ENCODE measurements around the gene CABP2. TPM values are rescaled to one million over a fixed set of nuclear protein-coding genes. Genes with fewer than 3 reads are reported as not detected.

CABP2 gene
- total and polyA plus RNA-seq, 5 donors from 2014 or later: not detected

GRCh38 chr11:67535561-67535960 lies 12.3 kb upstream of the CABP2 start:
- Histone ChIP-seq H3K4me3 (ENCODE audit: low read depth, low read length) (no peak overlapping the region), H3K36me3 (ENCODE audit: control insufficient read depth, insufficient read depth, low read length) (no peaks in the 10 kb centered on the region), H3K9me3 (ENCODE audit: control insufficient read depth in 2 of 2, low read length in 2 of 2) (peaks cover 14 to 16% of the 10 kb centered on the region in 2 experiments), H3K4me1 (ENCODE audit: control insufficient read depth, insufficient read depth, low read length, poor library complexity, severe bottlenecking) (no peaks in the 10 kb centered on the region), H3K27me3 (ENCODE audit: control insufficient read depth, insufficient read depth, low read length) (peaks cover 4% of the 10 kb centered on the region), H3K27ac (ENCODE audit: insufficient read depth, low read length, poor library complexity, severe bottlenecking) (no peak overlapping the region)
- no peaks in the 10 kb centered on the region for H3K4me1 Mint-ChIP-seq
- H3K9me3 Mint-ChIP-seq: peaks cover 0 to 12% (median 8%) of the 10 kb centered on the region in 7 donors
- DNase-seq: no peak
- H3K27me3 Mint-ChIP-seq: peaks cover 16% of the 10 kb centered on the region
- H3K27ac Mint-ChIP-seq: no peak overlapping the region
- no peaks in the 10 kb centered on the region for H3K36me3 Mint-ChIP-seq
- no peak for ATAC-seq (ENCODE audit: low read depth in 2 of 2)
- H3K4me3 Mint-ChIP-seq: no peak overlapping the region

- no peak overlapping the region for H3K4me3 Mint-ChIP-seq
- H3K36me3 Mint-ChIP-seq: no peaks in the 10 kb centered on the region
- no peaks in the 10 kb centered on the region for H3K4me1 ChIP-seq (ENCODE audit: control insufficient read depth, insufficient read depth, low read length, poor library complexity, severe bottlenecking)
- H3K4me1 Mint-ChIP-seq: no peaks in the 10 kb centered on the region
- peaks cover 16% of the 10 kb centered on the region for H3K27me3 Mint-ChIP-seq
- peaks cover 14 to 16% of the 10 kb centered on the region in 2 experiments for H3K9me3 ChIP-seq (ENCODE audit: control insufficient read depth in 2 of 2, low read length in 2 of 2)
- ATAC-seq (ENCODE audit: low read depth in 2 of 2) (no peak), DNase-seq (no peak)
- peaks cover 0 to 12% (median 9%) of the 10 kb centered on the region in 7 donors for H3K9me3 Mint-ChIP-seq
- H3K27ac Mint-ChIP-seq: no peak overlapping the region
- H3K27me3 ChIP-seq (ENCODE audit: control insufficient read depth, insufficient read depth, low read length): peaks cover 4% of the 10 kb centered on the region
- H3K27ac ChIP-seq (ENCODE audit: insufficient read depth, low read length, poor library complexity, severe bottlenecking): no peak overlapping the region
- no peak overlapping the region for H3K4me3 ChIP-seq (ENCODE audit: low read depth, low read length)
- no peaks in the 10 kb centered on the region for H3K36me3 ChIP-seq (ENCODE audit: control insufficient read depth, insufficient read depth, low read length)
Observed at GRCh38 chr11:67534070-67534679, 10.9 kb upstream of the CABP2 start.

GRCh38 chr11:67532889-67533288 lies 9.6 kb upstream of the CABP2 start:
- no peaks in the 10 kb centered on the region for H3K4me1 ChIP-seq (ENCODE audit: control insufficient read depth, insufficient read depth, low read length, poor library complexity, severe bottlenecking)
- H3K9me3 ChIP-seq (ENCODE audit: control insufficient read depth in 2 of 2, low read length in 2 of 2): peaks cover 14 to 16% of the 10 kb centered on the region in 2 experiments
- ATAC-seq (ENCODE audit: low read depth in 2 of 2) (no peak), DNase-seq (no peak)
- Mint-ChIP-seq H3K27me3 (peaks cover 27% of the 10 kb centered on the region), H3K36me3 (no peaks in the 10 kb centered on the region), H3K9me3 (peaks cover 0 to 12% (median 9%) of the 10 kb centered on the region in 7 donors), H3K4me1 (no peaks in the 10 kb centered on the region), H3K27ac (no peak overlapping the region), H3K4me3 (no peak overlapping the region)
- no peak overlapping the region for H3K27ac ChIP-seq (ENCODE audit: insufficient read depth, low read length, poor library complexity, severe bottlenecking)
- no peak overlapping the region for H3K4me3 ChIP-seq (ENCODE audit: low read depth, low read length)
- H3K36me3 ChIP-seq (ENCODE audit: control insufficient read depth, insufficient read depth, low read length): no peaks in the 10 kb centered on the region
- peaks cover 4% of the 10 kb centered on the region for H3K27me3 ChIP-seq (ENCODE audit: control insufficient read depth, insufficient read depth, low read length)

- Histone ChIP-seq H3K9me3 (ENCODE audit: control insufficient read depth in 2 of 2, low read length in 2 of 2) (peaks cover 14 to 16% of the 10 kb centered on the region in 2 experiments), H3K4me3 (ENCODE audit: low read depth, low read length) (no peak overlapping the region), H3K27me3 (ENCODE audit: control insufficient read depth, insufficient read depth, low read length) (peaks cover 6% of the 10 kb centered on the region), H3K4me1 (ENCODE audit: control insufficient read depth, insufficient read depth, low read length, poor library complexity, severe bottlenecking) (no peaks in the 10 kb centered on the region), H3K27ac (ENCODE audit: insufficient read depth, low read length, poor library complexity, severe bottlenecking) (no peak overlapping the region), H3K36me3 (ENCODE audit: control insufficient read depth, insufficient read depth, low read length) (no peaks in the 10 kb centered on the region)
- peaks cover 0 to 10% (median 9%) of the 10 kb centered on the region in 7 donors for H3K9me3 Mint-ChIP-seq
- peaks cover 30% of the 10 kb centered on the region for H3K27me3 Mint-ChIP-seq
- ATAC-seq (ENCODE audit: low read depth in 2 of 2) (no peak), DNase-seq (no peak)
- no peak overlapping the region for H3K27ac Mint-ChIP-seq
- no peaks in the 10 kb centered on the region for H3K36me3 Mint-ChIP-seq
- H3K4me3 Mint-ChIP-seq: no peak overlapping the region
- no peaks in the 10 kb centered on the region for H3K4me1 Mint-ChIP-seq
Observed at GRCh38 chr11:67530282-67530592, 7.0 kb upstream of the CABP2 start.

- DNase-seq: no peak
- Mint-ChIP-seq H3K9me3 (peaks cover 0 to 4% (median 0%) of the 10 kb centered on the region in 7 donors), H3K36me3 (no peaks in the 10 kb centered on the region), H3K27me3 (peaks cover 26% of the 10 kb centered on the region), H3K4me3 (no peak overlapping the region), H3K27ac (no peak overlapping the region), H3K4me1 (no peaks in the 10 kb centered on the region)
- peaks cover under 1 to 2% of the 10 kb centered on the region in 2 experiments for H3K9me3 ChIP-seq (ENCODE audit: control insufficient read depth in 2 of 2, low read length in 2 of 2)
- peaks cover 2% of the 10 kb centered on the region for H3K27me3 ChIP-seq (ENCODE audit: control insufficient read depth, insufficient read depth, low read length)
- no peaks in the 10 kb centered on the region for H3K4me1 ChIP-seq (ENCODE audit: control insufficient read depth, insufficient read depth, low read length, poor library complexity, severe bottlenecking)
- no peak overlapping the region for H3K27ac ChIP-seq (ENCODE audit: insufficient read depth, low read length, poor library complexity, severe bottlenecking)
- no peaks in the 10 kb centered on the region for H3K36me3 ChIP-seq (ENCODE audit: control insufficient read depth, insufficient read depth, low read length)
- no peak overlapping the region for H3K4me3 ChIP-seq (ENCODE audit: low read depth, low read length)
- no peak for ATAC-seq (ENCODE audit: low read depth in 2 of 2)
Observed at GRCh38 chr11:67528376-67528775, 5.1 kb upstream of the CABP2 start.

GRCh38 chr11:67525275-67525976 lies 2.2 kb upstream of the CABP2 start:
- Mint-ChIP-seq H3K27ac (peak overlapping the region in 1 of 3 donors; percentile 51), H3K4me1 (no peaks in the 10 kb centered on the region), H3K4me3 (peak overlapping the region in 1 of 4 donors; percentile 83), H3K36me3 (no peaks in the 10 kb centered on the region), H3K27me3 (peaks cover 18% of the 10 kb centered on the region), H3K9me3 (peaks cover 0 to 4% (median 0%) of the 10 kb centered on the region in 7 donors)
- no peak for DNase-seq
- no peak overlapping the region for H3K27ac ChIP-seq (ENCODE audit: insufficient read depth, low read length, poor library complexity, severe bottlenecking)
- H3K4me3 ChIP-seq (ENCODE audit: low read depth, low read length): no peak overlapping the region
- H3K9me3 ChIP-seq (ENCODE audit: control insufficient read depth in 2 of 2, low read length in 2 of 2): no peaks in the 10 kb centered on the region
- ATAC-seq (ENCODE audit: low read depth in 2 of 2): no peak
- peaks cover 2% of the 10 kb centered on the region for H3K27me3 ChIP-seq (ENCODE audit: control insufficient read depth, insufficient read depth, low read length)
- H3K4me1 ChIP-seq (ENCODE audit: control insufficient read depth, insufficient read depth, low read length, poor library complexity, severe bottlenecking): no peaks in the 10 kb centered on the region
- no peaks in the 10 kb centered on the region for H3K36me3 ChIP-seq (ENCODE audit: control insufficient read depth, insufficient read depth, low read length)

- no peaks in the 10 kb centered on the region for H3K9me3 ChIP-seq (ENCODE audit: control insufficient read depth in 2 of 2, low read length in 2 of 2)
- H3K4me3 Mint-ChIP-seq: no peak overlapping the region
- H3K27me3 Mint-ChIP-seq: peaks cover 18% of the 10 kb centered on the region
- H3K4me3 ChIP-seq (ENCODE audit: low read depth, low read length): no peak overlapping the region
- DNase-seq: no peak
- H3K36me3 ChIP-seq (ENCODE audit: control insufficient read depth, insufficient read depth, low read length): no peaks in the 10 kb centered on the region
- H3K27ac ChIP-seq (ENCODE audit: insufficient read depth, low read length, poor library complexity, severe bottlenecking): no peak overlapping the region
- ATAC-seq (ENCODE audit: low read depth in 2 of 2): no peak
- H3K36me3 Mint-ChIP-seq: no peaks in the 10 kb centered on the region
- H3K9me3 Mint-ChIP-seq: peaks cover 0 to 4% (median 0%) of the 10 kb centered on the region in 7 donors
- H3K4me1 ChIP-seq (ENCODE audit: control insufficient read depth, insufficient read depth, low read length, poor library complexity, severe bottlenecking): no peaks in the 10 kb centered on the region
- H3K4me1 Mint-ChIP-seq: no peaks in the 10 kb centered on the region
- H3K27me3 ChIP-seq (ENCODE audit: control insufficient read depth, insufficient read depth, low read length): peaks cover 2% of the 10 kb centered on the region
- peak overlapping the region in 1 of 3 donors; percentile 83 for H3K27ac Mint-ChIP-seq
Observed at GRCh38 chr11:67524480-67524808, 1.2 kb upstream of the CABP2 start.

All from CD4-positive, CD25-positive, alpha-beta regulatory T cell (primary cell).